HepG2 (cell line): ENCODE measurements around the gene MAN2A2. TPM values are rescaled to one million over a fixed set of nuclear protein-coding genes. Genes with fewer than 3 reads are reported as not detected.

Experiments used
- ARID4A ChIP-seq: sonication (generic); formaldehyde crosslinking; IDR thresholded peaks from 2 replicates; pipeline ENCODE4 v1.5.0; 2020; ENCODE audit warnings: mild to moderate bottlenecking, missing genetic modification reagents, borderline replicate concordance
- ATF4 ChIP-seq, 2 experiments: fragments of 450-650 bp in 1 of 2; sonication (generic) in 1 of 2; formaldehyde crosslinking; IDR thresholded peaks; 2 replicates each; pipeline versions ENCODE4 v1.5.0 to v1.8.0; 2020 to 2022; ENCODE audit warnings: mild to moderate bottlenecking in 1 of 2, missing genetic modification reagents in 1 of 2
- NCOR1 ChIP-seq: fragments of 200-600 bp; sonication (generic); IDR thresholded peaks from 2 replicates; pipeline ENCODE4 v1.7.0; 2017; ENCODE audit warnings: antibody characterized with exemption, low read length, borderline replicate concordance
- NFE2 ChIP-seq: sonication (generic); formaldehyde crosslinking; IDR thresholded peaks from 2 replicates; pipeline ENCODE4 v1.4.0; 2020; ENCODE audit warnings: missing genetic modification reagents
- NFIC ChIP-seq: IDR thresholded peaks from 2 replicates; pipeline ENCODE4 v1.6.1; 2012; ENCODE audit warnings: mild to moderate bottlenecking, low read length, inconsistent platforms
- NR2F6 ChIP-seq, 2 experiments: IDR thresholded peaks; 2 replicates each; pipeline ENCODE4 v1.6.1; 2016; ENCODE audit warnings: antibody characterized with exemption in 1 of 2, mild to moderate bottlenecking in 1 of 2
- PREB ChIP-seq: sonication (generic); formaldehyde crosslinking; IDR thresholded peaks from 2 replicates; pipeline ENCODE4 v1.4.0; 2020; ENCODE audit warnings: missing genetic modification reagents
- RFX5 ChIP-seq: IDR thresholded peaks from 2 replicates; pipeline ENCODE4 v1.6.1; 2011; ENCODE audit warnings: low read depth, low read length, improper control_type of control experiment
- ZNF572 ChIP-seq: sonication (generic); formaldehyde crosslinking; IDR thresholded peaks from 2 replicates; pipeline ENCODE4 v1.5.1; 2020; ENCODE audit warnings: mild to moderate bottlenecking, missing genetic modification reagents
- ZNF678 ChIP-seq: sonication (generic); formaldehyde crosslinking; IDR thresholded peaks from 2 replicates; pipeline ENCODE4 v1.4.0; 2020; ENCODE audit warnings: mild to moderate bottlenecking, missing genetic modification reagents
- polyA plus RNA-seq, 8 experiments: library from polyadenylated mRNA; depleted of rRNA in 3 of 8; stranded (reverse) in 7 of 8; unstranded in 1 of 8; fragments of >200 nt; fragmentation: Illumina TruSeq in 4 of 8; extraction: Trizol in 4 of 8; gene quantifications; 2 replicates each; pipeline versions ENCODE4 v1.2.1 to v1.2.3, GENCODE V29; 2011 to 2016; ENCODE audit warnings: low read depth in 4 of 8, missing spikeins in 1 of 8, mixed read lengths in 1 of 8; ENCODE audit not compliant: insufficient read depth in 1 of 8
- total RNA-seq, 5 experiments: library from RNA; depleted of rRNA; stranded (reverse); fragments of >200 nt; fragmentation: Illumina TruSeq; extraction: Trizol; gene quantifications; 2 replicates each; pipeline ENCODE4 v1.2.3, GENCODE V29; 2016; ENCODE audit warnings: low read depth in 1 of 5
- TF ChIP-seq, protein P1 (sequence below): sonication (generic); IDR thresholded peaks from 2 replicates; pipeline ENCODE4 v1.6.1; 2016; ENCODE audit warnings: low read depth, borderline replicate concordance
- TF ChIP-seq, protein P2 (sequence below): sonication (generic); formaldehyde crosslinking; IDR thresholded peaks from 2 replicates; pipeline ENCODE4 v1.4.0; 2020; ENCODE audit warnings: mild to moderate bottlenecking, missing genetic modification reagents
- TF ChIP-seq, protein P3 (sequence below): sonication (generic); formaldehyde crosslinking; IDR thresholded peaks from 2 replicates; pipeline ENCODE4 v1.5.1; 2020; ENCODE audit warnings: mild to moderate bottlenecking, missing genetic modification reagents, borderline replicate concordance

The MAN2A2 gene
- total and polyA plus RNA-seq, 2 of the 13 experiments (the other 11 are each of a cell fraction or from before 2014, with no cell fraction given): 17.5 to 51.5 TPM

GRCh38 chr15:90931828-90932659 is 28.9 kb downstream of the MAN2A2 start, which contains the start of gene HDDC3 (continued):
- TF ChIP-seq ARID4A (CRISPR knock-in tag) (peak; percentile 92), NR2F6 (IDR thresholded peaks at IDR 0.05) (no peak), NR2F6 (CRISPR knock-in tag; IDR thresholded peaks at IDR 0.05) (peak; percentile 53; the same call in 1 of the 2 replicates), NCOR1 (no peak), ATF4 (CRISPR knock-in tag; IDR thresholded peaks at IDR 0.05) (no peak), NFIC (no peak), ZNF572 (CRISPR knock-in tag) (0 out of 2 replicates have a peak, but pooled peaks have one; percentile 49), NFE2 (no peak), RFX5 (peak; percentile 59), PREB (no peak), ZNF678 (CRISPR knock-in tag) (no peak)
- TF ChIP-seq, protein P1, sequence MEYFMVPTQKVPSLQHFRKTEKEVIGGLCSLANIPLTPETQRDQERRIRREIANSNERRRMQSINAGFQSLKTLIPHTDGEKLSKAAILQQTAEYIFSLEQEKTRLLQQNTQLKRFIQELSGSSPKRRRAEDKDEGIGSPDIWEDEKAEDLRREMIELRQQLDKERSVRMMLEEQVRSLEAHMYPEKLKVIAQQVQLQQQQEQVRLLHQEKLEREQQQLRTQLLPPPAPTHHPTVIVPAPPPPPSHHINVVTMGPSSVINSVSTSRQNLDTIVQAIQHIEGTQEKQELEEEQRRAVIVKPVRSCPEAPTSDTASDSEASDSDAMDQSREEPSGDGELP: peak; percentile 57; the same call in 1 of the 2 replicates
- TF ChIP-seq, protein P2, sequence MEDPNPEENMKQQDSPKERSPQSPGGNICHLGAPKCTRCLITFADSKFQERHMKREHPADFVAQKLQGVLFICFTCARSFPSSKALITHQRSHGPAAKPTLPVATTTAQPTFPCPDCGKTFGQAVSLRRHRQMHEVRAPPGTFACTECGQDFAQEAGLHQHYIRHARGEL (CRISPR knock-in tag): no peak
- TF ChIP-seq, protein P3, sequence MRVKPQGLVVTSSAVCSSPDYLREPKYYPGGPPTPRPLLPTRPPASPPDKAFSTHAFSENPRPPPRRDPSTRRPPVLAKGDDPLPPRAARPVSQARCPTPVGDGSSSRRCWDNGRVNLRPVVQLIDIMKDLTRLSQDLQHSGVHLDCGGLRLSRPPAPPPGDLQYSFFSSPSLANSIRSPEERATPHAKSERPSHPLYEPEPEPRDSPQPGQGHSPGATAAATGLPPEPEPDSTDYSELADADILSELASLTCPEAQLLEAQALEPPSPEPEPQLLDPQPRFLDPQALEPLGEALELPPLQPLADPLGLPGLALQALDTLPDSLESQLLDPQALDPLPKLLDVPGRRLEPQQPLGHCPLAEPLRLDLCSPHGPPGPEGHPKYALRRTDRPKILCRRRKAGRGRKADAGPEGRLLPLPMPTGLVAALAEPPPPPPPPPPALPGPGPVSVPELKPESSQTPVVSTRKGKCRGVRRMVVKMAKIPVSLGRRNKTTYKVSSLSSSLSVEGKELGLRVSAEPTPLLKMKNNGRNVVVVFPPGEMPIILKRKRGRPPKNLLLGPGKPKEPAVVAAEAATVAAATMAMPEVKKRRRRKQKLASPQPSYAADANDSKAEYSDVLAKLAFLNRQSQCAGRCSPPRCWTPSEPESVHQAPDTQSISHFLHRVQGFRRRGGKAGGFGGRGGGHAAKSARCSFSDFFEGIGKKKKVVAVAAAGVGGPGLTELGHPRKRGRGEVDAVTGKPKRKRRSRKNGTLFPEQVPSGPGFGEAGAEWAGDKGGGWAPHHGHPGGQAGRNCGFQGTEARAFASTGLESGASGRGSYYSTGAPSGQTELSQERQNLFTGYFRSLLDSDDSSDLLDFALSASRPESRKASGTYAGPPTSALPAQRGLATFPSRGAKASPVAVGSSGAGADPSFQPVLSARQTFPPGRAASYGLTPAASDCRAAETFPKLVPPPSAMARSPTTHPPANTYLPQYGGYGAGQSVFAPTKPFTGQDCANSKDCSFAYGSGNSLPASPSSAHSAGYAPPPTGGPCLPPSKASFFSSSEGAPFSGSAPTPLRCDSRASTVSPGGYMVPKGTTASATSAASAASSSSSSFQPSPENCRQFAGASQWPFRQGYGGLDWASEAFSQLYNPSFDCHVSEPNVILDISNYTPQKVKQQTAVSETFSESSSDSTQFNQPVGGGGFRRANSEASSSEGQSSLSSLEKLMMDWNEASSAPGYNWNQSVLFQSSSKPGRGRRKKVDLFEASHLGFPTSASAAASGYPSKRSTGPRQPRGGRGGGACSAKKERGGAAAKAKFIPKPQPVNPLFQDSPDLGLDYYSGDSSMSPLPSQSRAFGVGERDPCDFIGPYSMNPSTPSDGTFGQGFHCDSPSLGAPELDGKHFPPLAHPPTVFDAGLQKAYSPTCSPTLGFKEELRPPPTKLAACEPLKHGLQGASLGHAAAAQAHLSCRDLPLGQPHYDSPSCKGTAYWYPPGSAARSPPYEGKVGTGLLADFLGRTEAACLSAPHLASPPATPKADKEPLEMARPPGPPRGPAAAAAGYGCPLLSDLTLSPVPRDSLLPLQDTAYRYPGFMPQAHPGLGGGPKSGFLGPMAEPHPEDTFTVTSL (CRISPR knock-in tag): peak; percentile 53; the same call in 1 of the 2 replicates
